H1 (cell line): Measurements from ENCODE around the gene NIM1K.

Experiments
- CTCF ChIP-seq, 3 experiments: IDR thresholded peaks; 1 replicate in 2 of 3; 2 replicates in 1 of 3; pipeline versions ENCODE4 v1.5.1 to v1.6.1; 2011; ENCODE audit warnings: low read length in 3 of 3, mild to moderate bottlenecking in 3 of 3, inconsistent platforms in 2 of 3, low read depth in 1 of 3, moderate library complexity in 1 of 3; ENCODE audit not compliant: insufficient read depth in 1 of 3; ENCODE audit errors: control extremely low read depth in 1 of 3
- EZH2 ChIP-seq: fragments of 200-600 bp; sonication (generic); IDR thresholded peaks from 2 replicates; pipeline ENCODE4 v1.7.1; 2012; ENCODE audit warnings: low read depth, mild to moderate bottlenecking, moderate library complexity, low read length, inconsistent platforms; ENCODE audit not compliant: severe bottlenecking
- GTF2F1 ChIP-seq: IDR thresholded peaks from 2 replicates; pipeline ENCODE4 v1.6.1; 2012; ENCODE audit warnings: low read depth, low read length, improper control_type of control experiment, borderline replicate concordance
- MAFK ChIP-seq: IDR thresholded peaks from 2 replicates; pipeline ENCODE4 v1.6.1; 2012; ENCODE audit warnings: low read depth, mild to moderate bottlenecking, improper control_type of control experiment, low read length
- POLR2AphosphoS5 ChIP-seq: IDR thresholded peaks from 2 replicates; pipeline ENCODE4 v1.6.1; 2011; ENCODE audit warnings: low read depth, low read length
- RAD21 ChIP-seq, 2 experiments: IDR thresholded peaks in 1 of 2; conservative IDR thresholded peaks in 1 of 2; 2 replicates each; pipeline ENCODE4 v1.6.1; 2011; ENCODE audit warnings: low read depth in 2 of 2, low read length in 2 of 2, improper control_type of control experiment in 1 of 2, inconsistent platforms in 1 of 2, mild to moderate bottlenecking in 1 of 2, moderate library complexity in 1 of 2

- TF ChIP-seq EZH2 (no peak), CTCF (IDR thresholded peaks at IDR 0.05; ENCODE audit: control extremely low read depth in 1 of 3, insufficient read depth in 1 of 3, low read depth in 1 of 3, low read length in 3 of 3) (no peak), MAFK (no peak), POLR2AphosphoS5 (no peak), RAD21 (IDR thresholded peaks at IDR 0.05 in 1 of 2, conservative IDR thresholded peaks at IDR 0.05 in 1 of 2; ENCODE audit: low read depth in 2 of 2, low read length in 2 of 2) (no peak), GTF2F1 (no peak)
These were observed 35.0 kb upstream of the NIM1K start for GRCh38 chr5:43157068-43157467.
